ENCODE measurements around the gene PIK3R5.

DNA sequence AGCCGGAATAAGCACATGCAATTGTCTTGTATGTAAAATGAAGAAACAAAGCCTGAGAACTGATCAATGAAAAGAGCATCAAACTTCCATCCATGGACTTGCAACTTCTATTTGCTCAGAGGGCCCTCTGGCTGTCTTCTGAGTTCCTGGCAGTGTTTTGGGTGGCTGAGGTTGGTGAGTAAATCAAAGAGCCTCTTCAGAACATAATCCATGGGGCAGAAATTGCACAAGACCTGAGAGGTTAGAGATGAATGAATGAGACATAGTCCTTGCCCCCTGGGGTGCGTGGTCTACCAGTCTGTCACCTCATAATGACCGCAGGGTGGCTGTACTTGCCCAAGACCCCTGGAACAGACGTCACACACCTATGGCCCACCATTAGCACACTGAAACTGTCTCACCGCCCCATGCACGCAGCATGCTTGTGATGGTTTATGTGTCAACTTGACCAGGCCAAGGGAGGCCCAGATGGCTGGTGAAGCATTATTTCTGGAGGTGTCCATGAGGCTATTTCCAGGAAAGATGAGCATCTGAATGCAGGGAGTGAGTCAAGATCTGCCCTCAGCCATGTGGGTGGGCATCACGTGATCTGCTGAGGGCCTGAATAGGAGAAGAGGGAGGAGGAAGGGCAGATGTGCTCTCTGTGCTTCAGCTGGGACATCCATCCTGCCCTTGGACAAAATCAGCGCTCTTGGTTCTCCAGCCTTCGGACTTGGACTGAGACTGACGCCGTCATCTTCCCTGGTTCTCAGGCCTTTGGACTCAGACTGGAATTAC is 106.3 kb downstream of the PIK3R5 start:
- TF ChIP-seq, protein P1, sequence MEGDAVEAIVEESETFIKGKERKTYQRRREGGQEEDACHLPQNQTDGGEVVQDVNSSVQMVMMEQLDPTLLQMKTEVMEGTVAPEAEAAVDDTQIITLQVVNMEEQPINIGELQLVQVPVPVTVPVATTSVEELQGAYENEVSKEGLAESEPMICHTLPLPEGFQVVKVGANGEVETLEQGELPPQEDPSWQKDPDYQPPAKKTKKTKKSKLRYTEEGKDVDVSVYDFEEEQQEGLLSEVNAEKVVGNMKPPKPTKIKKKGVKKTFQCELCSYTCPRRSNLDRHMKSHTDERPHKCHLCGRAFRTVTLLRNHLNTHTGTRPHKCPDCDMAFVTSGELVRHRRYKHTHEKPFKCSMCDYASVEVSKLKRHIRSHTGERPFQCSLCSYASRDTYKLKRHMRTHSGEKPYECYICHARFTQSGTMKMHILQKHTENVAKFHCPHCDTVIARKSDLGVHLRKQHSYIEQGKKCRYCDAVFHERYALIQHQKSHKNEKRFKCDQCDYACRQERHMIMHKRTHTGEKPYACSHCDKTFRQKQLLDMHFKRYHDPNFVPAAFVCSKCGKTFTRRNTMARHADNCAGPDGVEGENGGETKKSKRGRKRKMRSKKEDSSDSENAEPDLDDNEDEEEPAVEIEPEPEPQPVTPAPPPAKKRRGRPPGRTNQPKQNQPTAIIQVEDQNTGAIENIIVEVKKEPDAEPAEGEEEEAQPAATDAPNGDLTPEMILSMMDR (IDR thresholded peaks at IDR 0.05) = no peak
- no peak for TF ChIP-seq POLR2A (IDR thresholded peaks at IDR 0.05)

All from lower leg skin (tissue), 3 donors.